HG03064 (cell line): ENCODE measurements around the gene CEACAM6.

ENCODE experiments used
- ATAC-seq: cut with Tn5 transposase; IDR thresholded peaks from one replicate; pipeline ENCODE4 v1.9.1; 2021; ENCODE audit warnings: low read depth; ENCODE audit not compliant: unreplicated experiment

CEACAM6 gene

DNA sequence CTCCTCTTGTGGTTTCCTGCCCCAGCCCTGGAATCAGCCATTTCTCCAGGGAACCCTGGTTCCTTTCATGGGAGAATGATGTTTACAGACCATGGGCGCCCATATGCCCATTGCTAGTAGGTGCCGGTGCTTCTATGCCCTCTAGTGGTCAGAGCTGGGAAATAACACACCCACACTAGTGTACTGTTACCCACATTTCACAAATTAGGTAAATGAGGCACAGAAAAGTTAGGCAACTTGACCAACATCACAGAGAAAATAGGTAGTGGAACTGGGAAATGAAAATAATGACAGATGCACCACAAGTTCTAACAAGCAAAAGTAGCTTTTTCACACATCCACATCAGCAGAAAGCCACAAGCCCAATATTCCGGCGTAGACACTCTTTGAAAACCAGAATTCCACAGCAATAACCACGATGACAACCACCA, 39.7 kb downstream of the CEACAM6 start:
- ATAC-seq: no peak

DNA sequence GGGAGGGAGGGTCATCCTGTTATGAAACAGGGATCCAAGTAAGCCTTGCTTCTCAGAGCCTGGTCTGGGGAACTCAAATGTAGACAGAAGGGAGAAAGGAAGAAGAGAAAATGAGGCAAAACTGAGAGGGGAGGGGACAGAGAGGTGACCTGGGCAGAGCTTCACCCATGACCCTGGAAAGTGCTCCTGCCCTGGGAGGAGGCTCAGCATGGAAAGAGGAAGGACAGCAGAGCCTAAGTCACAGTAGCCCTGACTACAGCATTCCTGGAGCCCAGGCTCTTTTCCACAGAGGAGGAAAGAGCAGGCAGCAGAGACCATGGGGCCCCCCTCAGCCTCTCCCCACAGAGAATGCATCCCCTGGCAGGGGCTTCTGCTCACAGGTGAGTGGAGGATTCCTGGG, 41.0 kb downstream of the CEACAM6 start, which contains the start of gene CEACAM3:
Gene CEACAM3 (plus strand): TSS at position 226 of the 400 bp plus-strand sequence. CDS start 91 bp downstream, at position 317.
- ATAC-seq: no peak

DNA sequence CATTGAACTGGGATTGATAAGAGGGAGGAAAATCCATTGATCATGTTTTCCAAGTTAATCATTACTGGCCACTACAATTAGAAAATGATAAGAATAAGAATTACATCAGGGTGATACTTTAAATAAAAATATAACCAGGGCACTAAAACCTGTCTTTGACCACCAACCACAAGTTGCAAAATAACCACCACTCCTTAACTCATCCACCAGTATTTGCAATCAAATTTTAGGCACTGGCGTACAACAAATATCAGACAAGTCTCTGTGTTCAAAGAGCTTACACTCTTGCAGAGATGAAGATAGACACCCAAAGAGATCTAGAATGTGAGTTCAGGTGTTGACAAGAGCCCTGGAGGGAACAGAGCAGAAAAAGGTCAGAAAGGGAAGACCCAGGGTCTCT, 41.6 kb downstream of the CEACAM6 start:
- ATAC-seq: no peak

DNA sequence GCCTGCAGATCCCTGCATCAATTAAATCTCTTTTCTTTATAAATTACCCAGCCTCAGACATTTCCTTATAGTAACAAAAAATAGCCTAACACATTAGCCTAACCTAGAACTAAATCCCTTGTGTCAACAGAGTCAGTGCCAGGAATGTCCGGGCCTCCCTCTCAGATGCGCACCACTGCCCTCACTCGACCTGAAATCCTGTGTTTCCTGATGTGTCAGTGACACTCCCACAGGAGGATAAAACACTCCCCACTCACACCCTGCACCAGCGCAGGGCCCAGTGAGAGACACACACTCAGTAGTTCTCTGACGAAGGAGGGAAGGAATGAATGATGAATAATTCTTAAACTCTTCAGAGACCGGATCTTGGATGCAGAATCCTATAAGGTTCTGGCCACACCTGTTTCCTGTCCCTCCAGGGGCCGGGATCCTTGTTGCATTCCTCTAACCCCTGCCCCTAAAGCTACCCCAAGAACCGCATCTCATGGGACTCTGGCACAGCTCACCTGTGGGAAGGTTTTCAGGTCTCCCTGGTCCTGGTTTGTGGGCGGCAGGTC, 44.2 kb downstream of the CEACAM6 start:
- ATAC-seq: no peak

GRCh38 chr19:41801031-41801430, 45.7 kb downstream of the CEACAM6 start:
- ATAC-seq: no peak

DNA sequence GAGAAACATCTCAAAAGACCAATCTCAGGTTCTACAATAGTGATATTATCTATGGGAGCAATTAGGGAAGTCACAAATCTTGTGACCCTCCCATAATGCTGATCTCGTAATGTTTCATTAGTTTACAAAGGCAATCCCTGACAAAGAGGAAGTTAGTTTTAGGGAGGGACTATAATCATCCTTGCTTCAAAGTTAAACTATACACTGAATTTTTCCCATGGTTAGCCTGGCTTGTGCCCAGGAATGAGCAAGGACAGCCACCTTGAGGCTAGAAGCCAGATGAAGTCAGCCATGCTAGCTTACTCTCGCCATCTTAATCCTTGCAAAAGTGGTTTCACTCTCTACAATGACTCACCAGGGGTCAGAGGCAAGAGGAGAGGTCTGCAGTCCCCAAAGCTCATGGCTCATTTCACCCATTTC, 46.5 kb downstream of the CEACAM6 start:
- ATAC-seq: no peak

- ATAC-seq: no peak
These were observed 47.4 kb downstream of the CEACAM6 start for GRCh38 chr19:41802770-41803169.

DNA sequence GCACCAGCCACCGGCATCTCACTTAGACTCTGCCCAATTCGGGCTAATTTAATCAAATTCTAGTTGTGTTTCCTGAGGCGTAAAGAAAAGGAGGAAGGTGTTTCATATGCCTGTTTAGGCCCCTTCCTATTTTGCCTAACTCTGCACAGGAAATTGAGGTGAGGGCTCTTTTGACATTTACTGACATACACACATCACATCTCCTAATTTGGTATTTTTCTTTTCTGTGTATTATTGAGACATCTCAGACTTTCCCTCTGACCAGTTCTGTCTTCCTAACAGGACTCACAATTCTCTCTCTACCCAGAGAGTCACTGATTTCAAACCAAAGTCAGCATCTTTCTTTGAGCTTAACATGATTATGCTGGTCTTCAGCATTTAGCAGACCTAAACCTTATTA, 49.0 kb downstream of the CEACAM6 start:
- no peak for ATAC-seq

- ATAC-seq: no peak
These were observed 51.8 kb downstream of the CEACAM6 start for GRCh38 chr19:41807176-41807575.

GRCh38 chr19:41808663-41809566, 53.6 kb downstream of the CEACAM6 start:
- ATAC-seq: no peak

DNA sequence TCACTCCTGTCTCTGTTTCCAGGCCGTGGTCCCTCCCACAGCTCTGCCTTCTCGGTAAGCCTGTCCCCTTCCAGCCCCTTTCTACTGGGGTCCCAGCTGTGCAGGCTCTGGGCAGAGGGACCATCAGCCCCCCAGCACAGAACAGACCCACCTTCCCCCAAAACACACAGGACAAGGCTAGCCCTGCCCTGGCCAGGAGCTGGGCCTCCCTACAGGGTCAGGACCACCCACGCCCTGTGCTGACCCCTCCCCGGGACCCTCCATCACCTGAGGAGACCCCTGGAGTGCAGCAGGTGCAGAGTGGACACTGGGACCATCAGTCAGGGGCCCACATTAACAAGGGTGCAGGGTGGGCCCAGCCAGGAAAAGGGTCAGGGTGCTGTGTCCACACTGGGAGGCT, 55.0 kb downstream of the CEACAM6 start:
- no peak for ATAC-seq

GRCh38 chr19:41811036-41811435, 55.7 kb downstream of the CEACAM6 start:
- ATAC-seq: no peak

- ATAC-seq: no peak
These were observed 56.7 kb downstream of the CEACAM6 start for GRCh38 chr19:41811981-41812380.

DNA sequence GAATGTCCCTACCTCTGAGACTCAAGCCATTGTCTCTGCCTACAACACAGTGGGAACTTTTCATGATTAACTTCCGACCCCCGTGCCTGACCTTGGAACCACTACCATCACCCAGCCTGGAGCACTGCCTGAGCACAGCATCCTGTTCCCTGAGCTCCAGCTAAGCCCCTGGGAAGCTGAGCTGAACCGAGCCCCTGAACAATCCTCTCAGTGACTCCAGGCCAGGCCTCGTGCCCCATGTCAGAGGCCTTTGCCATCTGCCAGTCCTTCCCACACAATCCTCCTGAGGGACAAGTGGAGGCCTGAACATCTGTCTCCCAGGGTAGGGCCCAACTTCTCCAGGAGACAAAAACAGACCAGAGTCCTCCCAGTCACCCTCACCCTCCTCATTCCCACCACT, 58.6 kb downstream of the CEACAM6 start:
- ATAC-seq: no peak

- ATAC-seq: no peak
These were observed 60.0 kb downstream of the CEACAM6 start for GRCh38 chr19:41815301-41815700.

DNA sequence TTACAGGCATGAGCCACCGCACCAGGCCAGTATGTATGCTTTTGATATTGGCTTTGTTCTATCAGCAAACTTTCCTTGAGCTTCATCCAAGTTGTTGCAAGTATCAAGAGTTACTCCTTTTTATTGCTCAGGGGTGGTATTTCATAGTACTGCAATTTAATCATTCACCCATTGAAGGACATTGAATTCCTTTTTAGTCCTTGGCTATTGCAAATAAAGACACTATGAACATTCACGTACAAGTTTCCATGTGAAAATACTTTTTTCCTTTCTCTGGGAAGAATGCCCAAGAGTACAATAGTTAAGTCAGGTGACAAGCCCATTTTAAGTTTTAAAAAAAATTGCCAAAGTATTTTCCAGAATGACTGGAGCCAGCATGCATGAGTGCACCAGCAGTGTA, 61.4 kb downstream of the CEACAM6 start:
- no peak for ATAC-seq

GRCh38 chr19:41821003-41821735, 65.8 kb downstream of the CEACAM6 start:
- no peak for ATAC-seq
